GM23338 (cell line): ENCODE data around the gene ZNF33B.

Experiments used
- EZH2phosphoT487 ChIP-seq: fragments of 200-600 bp; sonication (generic); IDR thresholded peaks from one replicate; pipeline ENCODE4 v1.8.1; 2018; ENCODE audit warnings: antibody characterized with exemption; ENCODE audit not compliant: unreplicated experiment
- JUNB ChIP-seq: IDR thresholded peaks from one replicate; pipeline ENCODE4 v1.6.1; 2016; ENCODE audit warnings: antibody characterized with exemption; ENCODE audit not compliant: unreplicated experiment
- TF ChIP-seq, protein P1 (sequence below), 2 experiments: fragments of 200-600 bp in 1 of 2; sonication (generic) in 1 of 2; conservative IDR thresholded peaks; 2 replicates each; pipeline versions ENCODE4 v1.5.1 to v1.6.1; 2016 to 2017; ENCODE audit warnings: antibody characterized with exemption in 2 of 2, low read depth in 2 of 2, mild to moderate bottlenecking in 2 of 2, moderate library complexity in 1 of 2
- TF ChIP-seq, protein P2 (sequence below): IDR thresholded peaks from one replicate; pipeline ENCODE4 v1.6.1; 2018; ENCODE audit warnings: antibody characterized with exemption; ENCODE audit not compliant: unreplicated experiment

GRCh38 chr10:42556931-42557330, 81.4 kb downstream of the ZNF33B start:
- TF ChIP-seq, protein P1, sequence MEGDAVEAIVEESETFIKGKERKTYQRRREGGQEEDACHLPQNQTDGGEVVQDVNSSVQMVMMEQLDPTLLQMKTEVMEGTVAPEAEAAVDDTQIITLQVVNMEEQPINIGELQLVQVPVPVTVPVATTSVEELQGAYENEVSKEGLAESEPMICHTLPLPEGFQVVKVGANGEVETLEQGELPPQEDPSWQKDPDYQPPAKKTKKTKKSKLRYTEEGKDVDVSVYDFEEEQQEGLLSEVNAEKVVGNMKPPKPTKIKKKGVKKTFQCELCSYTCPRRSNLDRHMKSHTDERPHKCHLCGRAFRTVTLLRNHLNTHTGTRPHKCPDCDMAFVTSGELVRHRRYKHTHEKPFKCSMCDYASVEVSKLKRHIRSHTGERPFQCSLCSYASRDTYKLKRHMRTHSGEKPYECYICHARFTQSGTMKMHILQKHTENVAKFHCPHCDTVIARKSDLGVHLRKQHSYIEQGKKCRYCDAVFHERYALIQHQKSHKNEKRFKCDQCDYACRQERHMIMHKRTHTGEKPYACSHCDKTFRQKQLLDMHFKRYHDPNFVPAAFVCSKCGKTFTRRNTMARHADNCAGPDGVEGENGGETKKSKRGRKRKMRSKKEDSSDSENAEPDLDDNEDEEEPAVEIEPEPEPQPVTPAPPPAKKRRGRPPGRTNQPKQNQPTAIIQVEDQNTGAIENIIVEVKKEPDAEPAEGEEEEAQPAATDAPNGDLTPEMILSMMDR (conservative IDR thresholded peaks at IDR 0.05; ENCODE audit: low read depth in 2 of 2), result no peak
- TF ChIP-seq, protein P2, sequence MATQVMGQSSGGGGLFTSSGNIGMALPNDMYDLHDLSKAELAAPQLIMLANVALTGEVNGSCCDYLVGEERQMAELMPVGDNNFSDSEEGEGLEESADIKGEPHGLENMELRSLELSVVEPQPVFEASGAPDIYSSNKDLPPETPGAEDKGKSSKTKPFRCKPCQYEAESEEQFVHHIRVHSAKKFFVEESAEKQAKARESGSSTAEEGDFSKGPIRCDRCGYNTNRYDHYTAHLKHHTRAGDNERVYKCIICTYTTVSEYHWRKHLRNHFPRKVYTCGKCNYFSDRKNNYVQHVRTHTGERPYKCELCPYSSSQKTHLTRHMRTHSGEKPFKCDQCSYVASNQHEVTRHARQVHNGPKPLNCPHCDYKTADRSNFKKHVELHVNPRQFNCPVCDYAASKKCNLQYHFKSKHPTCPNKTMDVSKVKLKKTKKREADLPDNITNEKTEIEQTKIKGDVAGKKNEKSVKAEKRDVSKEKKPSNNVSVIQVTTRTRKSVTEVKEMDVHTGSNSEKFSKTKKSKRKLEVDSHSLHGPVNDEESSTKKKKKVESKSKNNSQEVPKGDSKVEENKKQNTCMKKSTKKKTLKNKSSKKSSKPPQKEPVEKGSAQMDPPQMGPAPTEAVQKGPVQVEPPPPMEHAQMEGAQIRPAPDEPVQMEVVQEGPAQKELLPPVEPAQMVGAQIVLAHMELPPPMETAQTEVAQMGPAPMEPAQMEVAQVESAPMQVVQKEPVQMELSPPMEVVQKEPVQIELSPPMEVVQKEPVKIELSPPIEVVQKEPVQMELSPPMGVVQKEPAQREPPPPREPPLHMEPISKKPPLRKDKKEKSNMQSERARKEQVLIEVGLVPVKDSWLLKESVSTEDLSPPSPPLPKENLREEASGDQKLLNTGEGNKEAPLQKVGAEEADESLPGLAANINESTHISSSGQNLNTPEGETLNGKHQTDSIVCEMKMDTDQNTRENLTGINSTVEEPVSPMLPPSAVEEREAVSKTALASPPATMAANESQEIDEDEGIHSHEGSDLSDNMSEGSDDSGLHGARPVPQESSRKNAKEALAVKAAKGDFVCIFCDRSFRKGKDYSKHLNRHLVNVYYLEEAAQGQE, result no peak
- TF ChIP-seq EZH2phosphoT487 (no peak), JUNB (no peak)
